GM12874 (cell line): ENCODE data around the gene ATP6V1F.

Experiments used
- TF ChIP-seq, protein P1 (sequence below): IDR thresholded peaks from 2 replicates; pipeline ENCODE4 v1.5.1; 2011; ENCODE audit warnings: low read depth, mild to moderate bottlenecking, control low read depth, low read length, moderate library complexity; ENCODE audit not compliant: insufficient read depth

The ATP6V1F gene

DNA sequence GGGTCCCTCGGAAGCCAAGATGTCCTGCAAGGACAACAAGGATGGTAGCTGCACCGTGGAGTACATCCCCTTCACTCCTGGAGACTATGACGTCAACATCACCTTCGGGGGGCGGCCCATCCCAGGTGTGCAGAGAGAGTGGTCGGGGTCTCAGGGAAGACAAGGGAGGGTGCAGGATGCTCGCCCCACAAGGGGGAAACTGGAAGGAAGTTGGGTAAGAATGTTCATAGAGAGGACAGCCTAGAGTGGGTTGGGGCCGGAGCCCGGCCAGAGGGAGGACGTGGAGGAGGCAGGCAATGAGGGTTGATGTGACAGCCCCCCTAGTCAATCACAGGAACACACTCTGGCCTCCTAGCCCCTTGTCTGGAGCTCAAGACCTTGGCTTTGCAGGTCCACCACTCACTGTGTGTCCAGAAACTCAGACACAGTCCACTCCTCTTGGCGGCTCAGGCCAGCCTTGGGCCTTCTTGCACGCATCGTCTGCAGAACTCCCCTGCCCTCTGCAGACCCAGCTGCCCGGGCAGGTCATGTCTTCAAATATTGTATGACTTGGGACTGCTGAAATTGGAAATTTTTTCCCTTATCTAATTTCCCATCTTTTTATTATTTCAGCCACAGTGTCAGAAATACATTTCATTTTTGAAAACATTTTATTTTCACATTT is 15.7 kb upstream of the ATP6V1F start:
- TF ChIP-seq, protein P1, sequence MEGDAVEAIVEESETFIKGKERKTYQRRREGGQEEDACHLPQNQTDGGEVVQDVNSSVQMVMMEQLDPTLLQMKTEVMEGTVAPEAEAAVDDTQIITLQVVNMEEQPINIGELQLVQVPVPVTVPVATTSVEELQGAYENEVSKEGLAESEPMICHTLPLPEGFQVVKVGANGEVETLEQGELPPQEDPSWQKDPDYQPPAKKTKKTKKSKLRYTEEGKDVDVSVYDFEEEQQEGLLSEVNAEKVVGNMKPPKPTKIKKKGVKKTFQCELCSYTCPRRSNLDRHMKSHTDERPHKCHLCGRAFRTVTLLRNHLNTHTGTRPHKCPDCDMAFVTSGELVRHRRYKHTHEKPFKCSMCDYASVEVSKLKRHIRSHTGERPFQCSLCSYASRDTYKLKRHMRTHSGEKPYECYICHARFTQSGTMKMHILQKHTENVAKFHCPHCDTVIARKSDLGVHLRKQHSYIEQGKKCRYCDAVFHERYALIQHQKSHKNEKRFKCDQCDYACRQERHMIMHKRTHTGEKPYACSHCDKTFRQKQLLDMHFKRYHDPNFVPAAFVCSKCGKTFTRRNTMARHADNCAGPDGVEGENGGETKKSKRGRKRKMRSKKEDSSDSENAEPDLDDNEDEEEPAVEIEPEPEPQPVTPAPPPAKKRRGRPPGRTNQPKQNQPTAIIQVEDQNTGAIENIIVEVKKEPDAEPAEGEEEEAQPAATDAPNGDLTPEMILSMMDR, result no peak

DNA sequence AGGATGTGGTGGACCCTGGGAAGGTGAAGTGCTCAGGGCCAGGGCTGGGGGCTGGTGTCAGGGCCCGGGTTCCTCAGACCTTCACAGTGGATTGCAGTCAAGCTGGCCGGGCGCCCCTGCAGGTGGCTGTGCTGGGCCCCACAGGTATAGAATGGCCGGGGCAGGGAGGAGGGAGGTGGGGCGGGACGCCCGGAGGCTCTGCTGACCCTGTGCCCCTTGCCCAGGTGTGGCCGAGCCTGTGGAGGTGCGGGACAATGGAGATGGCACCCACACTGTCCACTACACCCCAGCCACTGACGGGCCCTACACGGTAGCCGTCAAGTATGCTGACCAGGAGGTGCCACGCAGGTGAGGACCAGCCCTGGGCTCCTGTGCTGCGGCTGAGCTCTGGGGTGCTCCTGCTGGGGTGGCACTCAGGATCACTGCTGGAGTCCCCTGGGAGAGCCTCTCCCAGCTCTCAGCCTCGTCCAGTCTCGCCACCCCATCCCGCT is 14.9 kb upstream of the ATP6V1F start:
- TF ChIP-seq, protein P1, result no peak

DNA sequence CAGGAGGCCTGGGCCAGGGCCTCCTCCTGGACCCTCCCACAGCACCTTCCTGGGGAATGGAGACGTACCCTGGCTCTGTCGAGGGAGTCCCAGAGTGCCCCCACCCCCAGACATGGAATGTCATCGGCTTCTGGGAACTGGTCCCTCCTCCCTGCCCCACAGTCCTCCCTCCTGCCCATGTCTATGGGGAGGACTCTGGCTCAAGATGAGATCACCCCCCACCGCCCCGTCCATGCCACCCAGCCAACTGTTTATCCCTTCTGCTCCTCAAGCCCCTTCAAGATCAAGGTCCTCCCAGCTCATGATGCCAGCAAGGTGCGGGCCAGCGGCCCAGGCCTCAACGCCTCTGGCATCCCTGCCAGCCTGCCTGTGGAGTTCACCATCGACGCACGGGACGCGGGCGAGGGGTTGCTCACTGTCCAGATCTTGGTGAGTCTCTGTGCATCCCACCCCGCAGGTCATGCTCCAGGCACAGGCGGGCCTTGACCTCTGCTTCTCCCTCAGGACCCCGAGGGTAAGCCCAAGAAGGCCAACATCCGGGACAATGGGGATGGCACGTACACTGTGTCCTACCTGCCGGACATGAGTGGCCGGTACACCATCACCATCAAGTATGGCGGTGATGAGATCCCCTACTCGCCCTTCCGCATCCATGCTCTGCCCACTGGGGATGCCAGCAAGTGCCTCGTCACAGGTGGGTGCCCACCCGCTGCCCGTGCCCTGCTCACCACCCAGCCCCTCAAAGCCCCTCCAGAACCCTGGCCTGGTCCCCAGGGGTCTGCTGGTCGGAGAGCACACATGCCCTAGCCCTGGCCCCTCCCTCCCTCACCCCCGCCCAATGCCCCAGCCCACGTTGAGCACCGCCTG is 14.1 kb upstream of the ATP6V1F start:
- TF ChIP-seq, protein P1, result no peak

DNA sequence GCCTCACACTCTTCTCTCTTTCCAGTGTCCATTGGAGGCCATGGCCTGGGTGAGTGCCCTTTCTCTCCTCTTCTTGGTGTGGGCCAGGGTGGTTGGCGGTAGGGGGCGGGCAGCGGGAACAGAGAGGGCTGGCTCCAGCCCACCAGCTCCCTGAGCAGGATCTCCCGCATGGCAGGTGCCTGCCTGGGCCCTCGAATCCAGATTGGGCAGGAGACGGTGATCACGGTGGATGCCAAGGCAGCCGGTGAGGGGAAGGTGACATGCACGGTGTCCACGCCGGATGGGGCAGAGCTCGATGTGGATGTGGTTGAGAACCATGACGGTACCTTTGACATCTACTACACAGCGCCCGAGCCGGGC is 13.5 kb upstream of the ATP6V1F start:
- TF ChIP-seq, protein P1, result no peak

DNA sequence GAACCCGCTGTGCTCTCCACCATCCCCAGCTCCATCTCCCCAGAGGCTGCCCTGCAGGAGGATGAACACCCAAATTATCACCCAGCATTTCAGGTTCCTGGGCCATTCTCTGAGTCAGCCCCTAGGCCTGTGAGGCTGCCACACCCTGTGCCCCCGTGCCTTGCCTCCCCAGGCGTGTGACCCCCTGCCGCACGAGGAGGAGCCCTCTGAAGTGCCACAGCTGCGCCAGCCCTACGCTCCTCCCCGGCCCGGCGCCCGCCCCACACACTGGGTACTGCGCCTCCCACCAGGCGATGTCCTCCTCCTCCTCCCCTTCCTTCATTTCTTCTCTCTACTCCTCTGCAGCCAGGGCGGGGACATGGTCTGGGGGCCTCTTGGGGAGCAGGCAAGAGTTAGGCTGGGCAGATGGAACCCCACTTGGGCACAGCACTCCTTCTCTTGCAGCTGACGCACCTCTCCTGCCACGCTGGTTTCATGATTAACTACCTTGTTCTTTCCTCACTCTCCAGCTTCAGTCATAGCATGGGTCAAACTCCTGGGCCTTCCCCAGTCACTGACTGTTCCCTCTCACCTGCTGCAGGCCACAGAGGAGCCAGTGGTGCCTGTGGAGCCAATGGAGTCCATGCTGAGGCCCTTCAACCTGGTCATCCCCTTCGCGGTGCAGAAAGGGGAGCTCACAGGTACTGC is 12.7 kb upstream of the ATP6V1F start:
- TF ChIP-seq, protein P1, result no peak

DNA sequence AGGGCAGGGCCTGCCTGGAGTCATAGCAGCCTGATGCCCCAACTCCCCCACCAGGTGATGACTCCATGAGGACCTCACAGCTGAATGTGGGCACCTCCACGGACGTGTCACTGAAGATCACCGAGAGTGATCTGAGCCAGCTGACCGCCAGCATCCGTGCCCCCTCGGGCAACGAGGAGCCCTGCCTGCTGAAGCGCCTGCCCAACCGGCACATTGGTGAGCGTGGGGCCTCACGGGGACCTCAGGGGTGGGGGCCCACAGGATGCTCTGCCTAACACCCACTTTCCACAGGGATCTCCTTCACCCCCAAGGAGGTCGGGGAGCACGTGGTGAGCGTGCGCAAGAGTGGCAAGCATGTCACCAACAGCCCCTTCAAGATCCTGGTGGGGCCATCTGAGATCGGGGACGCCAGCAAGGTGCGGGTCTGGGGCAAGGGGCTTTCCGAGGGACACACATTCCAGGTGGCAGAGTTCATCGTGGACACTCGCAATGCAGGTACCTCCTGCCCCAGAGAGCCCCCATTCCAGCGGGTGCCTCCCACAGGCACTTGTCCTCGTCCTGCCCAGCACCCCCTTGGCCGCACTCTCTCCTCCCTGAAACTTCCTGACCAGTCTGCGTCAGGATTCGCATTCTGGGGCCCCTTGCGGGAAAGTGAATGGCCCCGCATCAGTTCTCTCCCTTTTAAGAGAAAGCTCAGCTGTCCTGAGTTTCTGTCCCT is 10.0 kb upstream of the ATP6V1F start:
- TF ChIP-seq, protein P1, result no peak
